Heart left ventricle (tissue), 16 donors: ENCODE results near the gene HOXB7. TPM values are rescaled to one million over a fixed set of nuclear protein-coding genes. Genes with fewer than 3 reads are reported as not detected.

Source experiments
- ATAC-seq, 4 donors: fragments of 200-7000 bp; cut with Tn5 transposase; one replicate each; pipeline ENCODE4 v1.9.1; 2020 to 2022; ENCODE audit warnings: moderate library complexity in 4 of 4, mild to moderate bottlenecking in 3 of 4, moderate number of reproducible peaks in 1 of 4
- DNase-seq, 5 donors: peaks; one replicate each; pipeline ENCODE4 v3.0.0-alpha.2; 2020
- H3K27ac ChIP-seq, 12 donors: fragments of 200-600 bp; sonication (generic) in 4 of 12; one replicate each; pipeline versions ENCODE4 v1.5.0 to v1.8.0; 2016 to 2022; ENCODE audit warnings: mild to moderate bottlenecking in 2 of 12
- H3K27me3 ChIP-seq, 9 donors: fragments of 200-600 bp; sonication (generic) in 2 of 9; one replicate each; pipeline versions ENCODE4 v1.5.1 to v1.8.0; 2016 to 2022; ENCODE audit warnings: mild to moderate bottlenecking in 3 of 9
- H3K36me3 ChIP-seq, 9 donors: fragments of 200-600 bp; sonication (generic) in 2 of 9; one replicate each; pipeline versions ENCODE4 v1.5.0 to v1.8.0; 2018 to 2022; ENCODE audit warnings: mild to moderate bottlenecking in 2 of 9
- H3K4me1 ChIP-seq, 12 donors: fragments of 200-600 bp; sonication (generic) in 4 of 12; one replicate each; pipeline versions ENCODE4 v1.5.0 to v1.8.0; 2016 to 2022; ENCODE audit warnings: mild to moderate bottlenecking in 3 of 12
- H3K4me3 ChIP-seq, 12 donors: fragments of 200-600 bp; sonication (generic) in 4 of 12; one replicate each; pipeline versions ENCODE4 v1.5.0 to v1.8.0; 2017 to 2022; ENCODE audit warnings: mild to moderate bottlenecking in 9 of 12, moderate library complexity in 4 of 12
- H3K9me3 ChIP-seq, 12 donors: fragments of 200-600 bp; sonication (generic) in 4 of 12; one replicate each; pipeline versions ENCODE4 v1.5.0 to v1.8.0; 2016 to 2022; ENCODE audit warnings: mild to moderate bottlenecking in 1 of 12
- POLR2A ChIP-seq, 2 donors: fragments of 450-650 bp; IDR thresholded peaks; one replicate each; pipeline ENCODE4 v1.6.1; 2017; ENCODE audit warnings: antibody characterized with exemption in 2 of 2, mild to moderate bottlenecking in 2 of 2, moderate library complexity in 2 of 2
- WGBS, 4 donors: extraction: QIAGEN DNeasy Blood & Tissue Kit in 2 of 4; methylation state at CpG; one replicate each; pipeline versions ENCODE4 v1.1.5 to v1.1.7; 2013 to 2018; 5-methylcytosine and 5-hydroxymethylcytosine counted together
- intact Hi-C, 10 donors: fragments of 100-400 bp; cut with DNase I; formaldehyde crosslinking; loops; one replicate each; pipeline versions ENCODE4 v1.11.1 to v1.14.2; 2022
- polyA plus RNA-seq, 2 donors: library from polyadenylated mRNA; stranded (reverse); fragments of 200-250 nt; gene quantifications; one replicate each; pipeline ENCODE4 v1.2.3, GENCODE V29; 2013
- total RNA-seq, 9 donors: library from RNA; depleted of rRNA in 2 of 9; stranded (reverse); fragments of >200 nt in 2 of 9; fragmentation: NEBNext Ultra II Directional in 3 of 9; extraction: Animal tissue kit (Norgen Biotek cat#: 25700) in 3 of 9; gene quantifications; one replicate each; pipeline versions ENCODE4 v1.1.0 to v1.2.4, GENCODE V29; 2016 to 2023
- TF ChIP-seq, protein P1 (sequence below), 12 donors: fragments of 200-600 bp; sonication (generic) in 4 of 12; IDR thresholded peaks; one replicate each; pipeline versions ENCODE4 v1.5.0 to v1.8.0; 2018 to 2022; ENCODE audit warnings: antibody characterized with exemption in 12 of 12, mild to moderate bottlenecking in 5 of 12
- donor health status: ischemic (EF 13 %, LVEDD 7.1; RV severe dilation, severe dysfunction).
- donor health status: healthy with polysubstance abuse.
- donor health status: DM: no; HTN: yes; CAD: no.
- donor health status: DM: no; HTN: no; CAD: no.
- donor health status: ischemic (EF 25% LVEDD 6.9; RV normal size, moderate dysfunction).
- donor health status: ischemic (EF 25% LVEDD 5.7; RV mildly dilated, moderate dysfunction).
- donor health status: healthy.
- donor health status: DM: yes; HTN: yes; CAD: no.
- donor health status: ischemic (EF 35%, LVEDD 5.7; RV mildly dilated, moderate dysfunction).
- donor health status: nonischemic (EF 11% LVEDD 7.7; RV severe dilation, severe dysfunction).
- donor health status: DM: yes; HTN: yes; CAD: no.
- donor health status: PGD.
- donor health status: ischemic (EF 29% LVEDD 5.4; RV normal size, mild dysfunction).
- donor health status: nonischemic (EF 23%, LVEDD 6.1; RV moderate dilation, normal function).

The HOXB7 gene
- total and polyA plus RNA-seq, 11 donors: 0.12 to 0.88 (median 0.40) TPM; not detected in 5

DNA sequence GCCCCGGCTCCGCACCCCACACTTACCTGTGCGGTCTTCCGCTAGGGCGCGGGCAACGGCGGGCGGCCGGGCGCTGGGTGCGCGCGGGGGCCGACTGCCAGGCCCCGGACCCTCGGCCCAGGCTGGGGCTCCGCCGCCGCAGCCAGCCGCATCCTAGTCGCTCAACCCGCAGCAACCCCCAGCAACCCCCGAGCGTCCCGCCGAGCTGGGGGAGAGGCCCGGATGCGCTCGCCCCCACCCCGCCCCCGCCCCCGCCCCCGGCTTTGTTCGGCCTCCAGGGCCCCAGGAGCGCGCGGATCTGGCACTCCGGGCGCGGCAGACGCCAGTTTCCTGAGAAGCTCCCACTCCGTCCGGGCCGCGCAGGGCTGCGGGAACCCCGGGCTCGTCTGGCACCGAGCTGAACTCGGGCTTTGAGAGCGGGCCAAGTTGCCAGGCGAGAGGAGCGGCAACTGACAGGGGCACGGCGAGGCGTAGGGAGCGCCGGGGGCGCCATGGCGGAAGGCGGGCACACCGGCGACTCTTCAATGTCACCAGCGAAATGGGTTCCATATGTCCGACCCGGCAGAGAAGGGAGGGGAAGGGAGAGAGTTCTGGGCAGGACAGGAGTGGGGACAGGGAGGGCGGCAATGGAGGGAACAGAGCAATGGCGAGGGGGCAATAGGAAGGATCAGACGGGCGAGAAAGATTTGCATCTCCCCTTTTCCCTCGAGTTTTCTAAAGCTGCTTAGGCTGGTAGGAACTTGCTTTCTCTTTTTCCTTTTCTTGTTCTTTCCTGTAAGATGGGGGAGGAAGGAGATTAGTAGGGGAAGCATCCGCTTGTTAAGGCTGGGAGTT is 46.4 kb downstream of the HOXB7 start:
- Histone ChIP-seq H3K4me1 (peaks cover 0 to 44% (median 0%) of the 10 kb centered on the region in 12 donors), H3K27me3 (peaks cover 14 to 96% (median 72%) of the 10 kb centered on the region in 9 donors), H3K9me3 (no peaks in the 10 kb centered on the region), H3K4me3 (peak overlapping the region; percentile 14 to 56 (median 48)), H3K27ac (peak overlapping the region in 9 of 12 donors; percentile 4 to 97 (median 59)), H3K36me3 (no peaks in the 10 kb centered on the region)
- ATAC-seq (peak in 2 of 4 donors; percentile 33 to 56), DNase-seq (peak in 1 of 5 donors; percentile 68)
- 5 to 9% (median 7%) methylated on average over 32 to 73 of the region's 73 CpGs for WGBS, 4 donors
- no peak for TF ChIP-seq POLR2A (IDR thresholded peaks at IDR 0.05)
- TF ChIP-seq, protein P1, sequence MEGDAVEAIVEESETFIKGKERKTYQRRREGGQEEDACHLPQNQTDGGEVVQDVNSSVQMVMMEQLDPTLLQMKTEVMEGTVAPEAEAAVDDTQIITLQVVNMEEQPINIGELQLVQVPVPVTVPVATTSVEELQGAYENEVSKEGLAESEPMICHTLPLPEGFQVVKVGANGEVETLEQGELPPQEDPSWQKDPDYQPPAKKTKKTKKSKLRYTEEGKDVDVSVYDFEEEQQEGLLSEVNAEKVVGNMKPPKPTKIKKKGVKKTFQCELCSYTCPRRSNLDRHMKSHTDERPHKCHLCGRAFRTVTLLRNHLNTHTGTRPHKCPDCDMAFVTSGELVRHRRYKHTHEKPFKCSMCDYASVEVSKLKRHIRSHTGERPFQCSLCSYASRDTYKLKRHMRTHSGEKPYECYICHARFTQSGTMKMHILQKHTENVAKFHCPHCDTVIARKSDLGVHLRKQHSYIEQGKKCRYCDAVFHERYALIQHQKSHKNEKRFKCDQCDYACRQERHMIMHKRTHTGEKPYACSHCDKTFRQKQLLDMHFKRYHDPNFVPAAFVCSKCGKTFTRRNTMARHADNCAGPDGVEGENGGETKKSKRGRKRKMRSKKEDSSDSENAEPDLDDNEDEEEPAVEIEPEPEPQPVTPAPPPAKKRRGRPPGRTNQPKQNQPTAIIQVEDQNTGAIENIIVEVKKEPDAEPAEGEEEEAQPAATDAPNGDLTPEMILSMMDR (IDR thresholded peaks at IDR 0.05): no peak
- intact Hi-C loops: loop anchor here in 1 of 10 donors (2.0 kb wide), 1 partner anchor 14 kb away; the partner anchor contains the start of gene HOXB4

DNA sequence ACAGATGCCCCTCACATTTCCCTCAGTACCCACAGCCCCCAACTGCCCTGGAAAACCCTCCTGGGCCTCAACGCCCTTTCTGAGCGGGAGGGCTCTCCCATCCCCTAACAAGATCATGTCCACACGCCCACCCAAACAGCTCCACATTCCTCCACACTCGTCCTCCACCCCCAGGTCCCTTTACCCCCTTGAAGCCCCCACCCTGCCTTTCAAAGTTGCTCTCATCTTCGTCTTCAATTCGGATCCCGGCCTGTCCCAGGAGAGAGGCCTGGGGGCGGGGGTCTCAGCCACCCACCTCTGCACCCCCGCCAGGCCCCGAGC is 47.0 kb downstream of the HOXB7 start:
- 14 to 24% (median 20%) methylated on average over 8 to 10 of the region's 10 CpGs for WGBS, 4 donors
- Histone ChIP-seq H3K4me1 (peaks cover 0 to 40% (median 0%) of the 10 kb centered on the region in 12 donors), H3K27me3 (peaks cover 12 to 96% (median 67%) of the 10 kb centered on the region in 9 donors), H3K4me3 (peak overlapping the region in 11 of 12 donors; percentile 24 to 56 (median 48)), H3K9me3 (no peaks in the 10 kb centered on the region), H3K36me3 (no peaks in the 10 kb centered on the region), H3K27ac (peak overlapping the region in 7 of 12 donors; percentile 4 to 97 (median 58))
- TF ChIP-seq, protein P1 (IDR thresholded peaks at IDR 0.05): no peak
- TF ChIP-seq POLR2A (IDR thresholded peaks at IDR 0.05): no peak
- no peak for DNase-seq
- intact Hi-C loops: loop anchor here in 1 of 10 donors (2.0 kb wide), 1 partner anchor 15 kb away; the partner anchor contains the start of gene HOXB4
- ATAC-seq: no peak

DNA sequence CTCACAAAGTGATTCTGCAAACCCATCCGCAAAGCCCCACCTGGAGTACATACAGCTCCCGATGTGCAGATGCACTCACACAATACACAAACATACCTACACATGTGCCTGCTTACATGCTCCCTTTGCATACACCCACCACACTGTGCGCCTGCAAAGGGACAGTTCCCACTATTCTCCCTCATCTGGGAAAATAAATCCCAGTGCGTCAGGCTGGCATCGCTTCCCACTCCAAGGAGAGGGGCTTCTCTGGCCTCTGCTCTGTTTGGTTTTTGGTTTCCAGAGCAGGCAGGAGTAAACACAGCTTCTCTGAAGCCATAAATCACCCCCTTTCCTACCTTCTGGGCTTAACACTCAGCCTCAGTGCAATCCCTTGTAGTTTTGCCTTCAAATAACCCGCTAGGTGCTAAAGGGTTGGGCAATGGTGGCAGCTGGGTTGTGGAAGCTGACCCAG is 47.4 kb downstream of the HOXB7 start:
- DNase-seq (no peak), ATAC-seq (no peak)
- H3K27me3 ChIP-seq: peaks cover 12 to 96% (median 65%) of the 10 kb centered on the region in 9 donors
- peak overlapping the region in 1 of 12 donors; percentile 97 for H3K27ac ChIP-seq
- TF ChIP-seq, protein P1 (IDR thresholded peaks at IDR 0.05): no peak
- TF ChIP-seq POLR2A (IDR thresholded peaks at IDR 0.05): no peak
- peak overlapping the region in 6 of 12 donors; percentile 27 to 56 (median 52) for H3K4me3 ChIP-seq
- 47 to 55% (median 51%) methylated on average over 6 of the region's 6 CpGs for WGBS, 4 donors
- intact Hi-C loops: no loop called here
- no peaks in the 10 kb centered on the region for H3K9me3 ChIP-seq
- peaks cover 0 to 40% (median 0%) of the 10 kb centered on the region in 12 donors for H3K4me1 ChIP-seq
- H3K36me3 ChIP-seq: no peaks in the 10 kb centered on the region

DNA sequence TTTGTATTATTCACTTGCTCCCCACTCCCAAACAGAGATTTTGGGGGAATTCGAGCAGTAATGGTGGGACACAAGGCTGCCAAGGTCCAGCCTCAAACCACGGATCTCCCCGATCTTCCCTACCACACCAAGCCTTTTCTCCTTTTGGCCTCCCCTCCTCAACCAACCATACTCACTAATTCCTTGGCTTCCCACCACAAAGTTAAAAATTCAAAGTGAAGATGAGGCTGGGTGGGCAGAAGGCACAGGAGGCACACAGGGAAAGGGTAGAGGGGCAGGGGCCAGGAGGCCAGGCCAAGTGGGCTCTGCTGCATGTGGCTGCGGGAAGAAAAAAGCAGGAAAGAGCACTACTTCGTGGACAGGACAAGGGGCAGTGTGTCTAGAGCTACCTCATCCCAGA is 47.9 kb downstream of the HOXB7 start:
- TF ChIP-seq, protein P1 (IDR thresholded peaks at IDR 0.05): no peak
- no peak for TF ChIP-seq POLR2A (IDR thresholded peaks at IDR 0.05)
- DNase-seq (no peak), ATAC-seq (no peak)
- intact Hi-C loops: no loop called here
- Histone ChIP-seq H3K27me3 (peaks cover 12 to 96% (median 65%) of the 10 kb centered on the region in 9 donors), H3K9me3 (no peaks in the 10 kb centered on the region), H3K4me3 (peak overlapping the region in 2 of 12 donors; percentile 56), H3K4me1 (peaks cover 0 to 40% (median 0%) of the 10 kb centered on the region in 12 donors), H3K36me3 (no peaks in the 10 kb centered on the region), H3K27ac (peak overlapping the region in 1 of 12 donors; percentile 97)
- WGBS, 4 donors: 43 to 55% (median 52%) methylated on average over 5 of the region's 5 CpGs
